NCI-H187 treated with DMSO at 0.1 percent for 48 hours (cell line): Measurements from ENCODE around the gene TTLL9.
"Not testable (repeated sequence)": the region's sequence is repeated elsewhere in the genome, so short reads cannot be mapped to it uniquely, and the experiment has no call there.

Experiments
- DNase-seq: peaks from one replicate; lab custom pipeline; 2025; lab: John Stamatoyannopoulos, UW

The TTLL9 gene

GRCh38 chr20:31918466-31919105 lies 48.2 kb downstream of the TTLL9 start:
- DNase-seq: no peak

GRCh38 chr20:31919410-31920155 lies 49.1 kb downstream of the TTLL9 start:
- DNase-seq: no peak

- DNase-seq: no peak
Measured at GRCh38 chr20:31920275-31920855, 49.9 kb downstream of the TTLL9 start.

GRCh38 chr20:31921480-31921879 lies 51.0 kb downstream of the TTLL9 start:
- DNase-seq: not testable (repeated sequence)

GRCh38 chr20:31922181-31922580 lies 51.7 kb downstream of the TTLL9 start:
- DNase-seq: no peak

GRCh38 chr20:31922588-31922987 lies 52.2 kb downstream of the TTLL9 start:
- DNase-seq: no peak

- DNase-seq: no peak
Measured at GRCh38 chr20:31923388-31924331, 53.2 kb downstream of the TTLL9 start.

- DNase-seq: no peak
Measured at GRCh38 chr20:31924561-31924960, 54.1 kb downstream of the TTLL9 start.

- no peak for DNase-seq
Measured at GRCh38 chr20:31925631-31926030, 55.2 kb downstream of the TTLL9 start.

GRCh38 chr20:31926493-31926892 lies 56.1 kb downstream of the TTLL9 start:
- no peak for DNase-seq

GRCh38 chr20:31927627-31928159 lies 57.3 kb downstream of the TTLL9 start:
- DNase-seq: no peak

GRCh38 chr20:31929631-31930030 lies 59.2 kb downstream of the TTLL9 start:
- not testable (repeated sequence) for DNase-seq

GRCh38 chr20:31930779-31931178 lies 60.3 kb downstream of the TTLL9 start:
- DNase-seq: no peak

- no peak for DNase-seq
Measured at GRCh38 chr20:31933698-31934097, 63.3 kb downstream of the TTLL9 start.

GRCh38 chr20:31934491-31934890 lies 64.1 kb downstream of the TTLL9 start:
- DNase-seq: no peak

- no peak for DNase-seq
Measured at GRCh38 chr20:31934968-31935764, 64.7 kb downstream of the TTLL9 start.

- DNase-seq: no peak
Measured at GRCh38 chr20:31936420-31936819, 66.0 kb downstream of the TTLL9 start.

GRCh38 chr20:31937820-31938219 lies 67.4 kb downstream of the TTLL9 start:
- no peak for DNase-seq

GRCh38 chr20:31939661-31940060 lies 69.2 kb downstream of the TTLL9 start:
- no peak for DNase-seq

- DNase-seq: no peak
Measured at GRCh38 chr20:31943052-31943471, 72.6 kb downstream of the TTLL9 start.

GRCh38 chr20:31945319-31945718 lies 74.9 kb downstream of the TTLL9 start:
- DNase-seq: no peak
